GM18511 (cell line): ENCODE data around the gene PTPRN2.

Experiments used
- ATAC-seq: cut with Tn5 transposase; IDR thresholded peaks from one replicate; pipeline ENCODE4 v1.9.1; 2021; ENCODE audit warnings: mild to moderate bottlenecking, moderate library complexity; ENCODE audit not compliant: unreplicated experiment

Gene PTPRN2

GRCh38 chr7:157553256-157553655 lies 1034.4 kb downstream of the PTPRN2 start:
- ATAC-seq, result no peak

GRCh38 chr7:157552295-157552993 lies 1035.2 kb downstream of the PTPRN2 start:
- ATAC-seq, result no peak

GRCh38 chr7:157551325-157552070 lies 1036.1 kb downstream of the PTPRN2 start:
- ATAC-seq, result no peak

- no peak for ATAC-seq
These were observed 1037.0 kb downstream of the PTPRN2 start for GRCh38 chr7:157550300-157551275.

- no peak for ATAC-seq
These were observed 1037.9 kb downstream of the PTPRN2 start for GRCh38 chr7:157549612-157550299.

- no peak for ATAC-seq
These were observed 1038.8 kb downstream of the PTPRN2 start for GRCh38 chr7:157548691-157549303.

GRCh38 chr7:157547611-157548010 lies 1040.0 kb downstream of the PTPRN2 start:
- no peak for ATAC-seq

- ATAC-seq, result no peak
These were observed 1040.5 kb downstream of the PTPRN2 start for GRCh38 chr7:157547102-157547501.

GRCh38 chr7:157545681-157546060 lies 1042.0 kb downstream of the PTPRN2 start:
- ATAC-seq, result no peak

GRCh38 chr7:157544980-157545680 lies 1042.5 kb downstream of the PTPRN2 start:
- no peak for ATAC-seq

GRCh38 chr7:157544226-157544625 lies 1043.4 kb downstream of the PTPRN2 start:
- ATAC-seq, result no peak

- ATAC-seq, result no peak
These were observed 1043.8 kb downstream of the PTPRN2 start for GRCh38 chr7:157543791-157544190.

- ATAC-seq, result no peak
These were observed 1044.3 kb downstream of the PTPRN2 start for GRCh38 chr7:157543276-157543675.

GRCh38 chr7:157542068-157543021 lies 1045.3 kb downstream of the PTPRN2 start:
- ATAC-seq, result no peak

- no peak for ATAC-seq
These were observed 1046.1 kb downstream of the PTPRN2 start for GRCh38 chr7:157541295-157542067.

GRCh38 chr7:157540606-157541294 lies 1046.9 kb downstream of the PTPRN2 start:
- ATAC-seq, result no peak

GRCh38 chr7:157540020-157540419 lies 1047.6 kb downstream of the PTPRN2 start:
- ATAC-seq, result no peak
